ENCODE results near the gene TPM3. TPM values are rescaled to one million over a fixed set of nuclear protein-coding genes. Genes with fewer than 3 reads are reported as not detected.

Gene TPM3
- total RNA-seq, 1 donor from 2014 or later = 665 TPM

Other genes with a start within 250 kb of the TPM3 start
- 128 and 133 TPM in 2 replicates for gene DENND4B, start 245.4 kb downstream of the TPM3 start, total RNA-seq
- 62.8 and 76.4 TPM in 2 replicates for gene CRTC2, start 233.5 kb downstream of the TPM3 start, total RNA-seq
- 75.4 and 76.1 TPM in 2 replicates for gene SLC39A1, start 228.6 kb downstream of the TPM3 start, total RNA-seq
- gene CREB3L4, start 224.2 kb downstream of the TPM3 start, total RNA-seq = 8.1 and 9.8 TPM in 2 replicates
- 198 and 213 TPM in 2 replicates for gene JTB, start 214.4 kb downstream of the TPM3 start, total RNA-seq
- 2.2 and 3.3 TPM in 2 replicates for gene RAB13, start 205.8 kb downstream of the TPM3 start, total RNA-seq
- 1,226 and 1,349 TPM in 2 replicates for gene RPS27, start 201.3 kb downstream of the TPM3 start, total RNA-seq
- gene NUP210L, start 37.0 kb downstream of the TPM3 start, total RNA-seq = 0.12 TPM in 1 of 2 replicates, not detected in the other
- not detected in 2 replicates for gene CFAP141, start 14.2 kb upstream of the TPM3 start, total RNA-seq
- gene UBAP2L, start 28.9 kb upstream of the TPM3 start, total RNA-seq = 258 and 284 TPM in 2 replicates
- 122 and 123 TPM in 2 replicates for gene HAX1, start 80.5 kb upstream of the TPM3 start, total RNA-seq
- not detected in 2 replicates for gene AQP10, start 129.0 kb upstream of the TPM3 start, total RNA-seq
- gene ATP8B2, start 133.4 kb upstream of the TPM3 start, total RNA-seq = 50.1 and 54.9 TPM in 2 replicates
- gene IL6R, start 213.2 kb upstream of the TPM3 start, total RNA-seq = 4.9 and 5.0 TPM in 2 replicates